Panc1 (cell line): Measurements from ENCODE around the gene DAND5. TPM values are rescaled to one million over a fixed set of nuclear protein-coding genes. Genes with fewer than 3 reads are reported as not detected.
A peak's percentile ranks its signal among the peaks of the same experiment; 100 is the strongest.

Source experiments
- ATAC-seq: fragments of 200-7000 bp; cut with Tn5 transposase; 2 replicates; pipeline ENCODE4 v1.9.1; 2020; ENCODE audit warnings: mild to moderate bottlenecking, moderate library complexity
- BruUV-seq: library from RNA; stranded (reverse); fragments of 400-500 nt; replicated peaks from 2 replicates; lab custom pipeline; 2021; lab: Mats Ljungman, UMichigan
- CTCF ChIA-PET: fragments of 300-600 bp; sonication (Branson Sonifier 250); formaldehyde crosslinking; loops from one replicate; lab custom pipeline; 2022; ENCODE audit warnings: antibody characterized with exemption; lab: Charles Lee
- POLR2A ChIA-PET: fragments of 300-600 bp; sonication (Branson Sonifier 250); formaldehyde crosslinking; loops from one replicate; lab custom pipeline; 2022; ENCODE audit warnings: antibody characterized with exemption; lab: Charles Lee
- DNase-seq: peaks from one replicate; pipeline ENCODE4 v3.0.0-alpha.2; 2010; ENCODE audit warnings: low read depth, low spot score
- H3K27ac ChIP-seq: 2 replicates; pipeline ENCODE4 v1.5.1; 2011; ENCODE audit warnings: mild to moderate bottlenecking, low read length, inconsistent platforms
- H3K27me3 ChIP-seq: fragments of 200-500 bp; sonication (Bioruptor generic); 2 replicates; pipeline ENCODE4 v1.6.0; 2014; ENCODE audit warnings: low read length, inconsistent platforms; ENCODE audit not compliant: control insufficient read depth, insufficient read depth
- H3K36me3 ChIP-seq: fragments of 200-500 bp; sonication (Bioruptor generic); 2 replicates; pipeline ENCODE4 v1.5.1; 2014; ENCODE audit warnings: inconsistent platforms, mild to moderate bottlenecking, low read length, moderate library complexity; ENCODE audit not compliant: control insufficient read depth, insufficient read depth
- H3K4me1 ChIP-seq: 2 replicates; pipeline ENCODE4 v1.5.1; 2011; ENCODE audit warnings: inconsistent platforms, mild to moderate bottlenecking, low read length, moderate library complexity; ENCODE audit not compliant: control insufficient read depth, insufficient read depth
- H3K4me3 ChIP-seq, 2 experiments: 2 replicates each; pipeline ENCODE4 v1.5.1; 2011 to 2012; ENCODE audit warnings: low read depth in 2 of 2, low read length in 2 of 2, mild to moderate bottlenecking in 2 of 2, inconsistent platforms in 1 of 2, moderate library complexity in 1 of 2
- H3K9me3 ChIP-seq: fragments of 200-500 bp; sonication (Bioruptor generic); 2 replicates; pipeline ENCODE4 v1.5.1; 2014; ENCODE audit warnings: low read depth, mild to moderate bottlenecking, inconsistent platforms, low read length, moderate library complexity; ENCODE audit not compliant: control insufficient read depth, insufficient read depth
- POLR2AphosphoS5 ChIP-seq: IDR thresholded peaks from 2 replicates; pipeline ENCODE4 v1.6.1; 2012; ENCODE audit warnings: mild to moderate bottlenecking, low read depth, low read length, moderate library complexity
- SIN3A ChIP-seq: IDR thresholded peaks from 2 replicates; pipeline ENCODE4 v1.6.1; 2012; ENCODE audit warnings: low read depth, mild to moderate bottlenecking, low read length, moderate library complexity, borderline replicate concordance; ENCODE audit not compliant: insufficient read depth
- TCF7L2 ChIP-seq: IDR thresholded peaks from 2 replicates; pipeline ENCODE4 v1.6.1; 2011; ENCODE audit warnings: mild to moderate bottlenecking, low read depth, low read length, inconsistent platforms
- in situ Hi-C: cut with HindIII; loops from 2 replicates; pipeline ENCODE4 v1.10.0; 2016; ENCODE audit warnings: low sequenced_read_pairs, low pct_unique_long_range_greater_than_20kb
- intact Hi-C: fragments of 100-400 bp; cut with micrococcal nuclease; formaldehyde crosslinking; loops from one replicate; pipeline ENCODE4 v1.10.0; 2022; ENCODE audit not compliant: unreplicated experiment
- total RNA-seq: library from RNA; stranded (reverse); gene quantifications from one replicate; pipeline ENCODE4 v1.2.1, GENCODE V29; 2021; ENCODE audit not compliant: unreplicated experiment
- TF ChIP-seq, protein P1 (sequence below): fragments of 450-650 bp; IDR thresholded peaks from 2 replicates; pipeline ENCODE4 v1.5.1; 2017; ENCODE audit warnings: mild to moderate bottlenecking
- TF ChIP-seq, protein P2 (sequence below), 2 experiments: IDR thresholded peaks; 2 replicates each; pipeline ENCODE4 v1.6.1; 2011 to 2012; ENCODE audit warnings: low read depth in 2 of 2, control low read depth in 1 of 2, low read length in 1 of 2, mild to moderate bottlenecking in 1 of 2, moderate library complexity in 1 of 2; ENCODE audit not compliant: insufficient read depth in 1 of 2

The DAND5 gene
- total RNA-seq, 1 experiment from 2014 or later, result 0.54 TPM

DNA sequence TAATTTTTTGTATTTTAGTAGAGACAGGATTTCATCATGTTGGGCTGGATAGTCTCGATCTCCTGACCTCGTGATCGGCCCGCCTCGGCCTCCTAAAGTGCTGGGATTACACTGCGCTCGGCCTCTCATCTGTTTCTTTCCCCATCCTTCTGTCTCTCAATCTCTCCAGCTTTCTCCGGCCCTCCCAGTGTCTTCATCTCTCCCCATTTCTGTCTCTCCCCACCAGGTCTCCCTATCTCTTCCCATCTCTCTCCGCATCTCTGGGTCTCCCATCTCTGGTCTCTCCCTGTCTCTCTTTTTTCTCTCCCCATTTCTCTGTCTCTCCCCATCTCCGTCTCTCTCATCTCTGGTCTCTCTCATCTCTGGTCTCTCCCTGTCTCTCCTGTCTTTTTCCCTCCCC is 13.7 kb downstream of the DAND5 start:
- POLR2A ChIA-PET, result interaction anchor here (0.7 kb wide), 1 partner anchor 9 kb away, joined by 3 read pairs; no protein-coding TSS in a partner anchor
- H3K36me3 ChIP-seq, result no peaks in the 10 kb centered on the region
- no peak for DNase-seq
- intact Hi-C loops, result loop anchor here (10.0 kb wide), 1 partner anchor 52 kb away; no protein-coding TSS in a partner anchor
- no TSS peak for BruUV-seq
- peaks cover 12% of the 10 kb centered on the region for H3K4me1 ChIP-seq
- TF ChIP-seq, protein P1, sequence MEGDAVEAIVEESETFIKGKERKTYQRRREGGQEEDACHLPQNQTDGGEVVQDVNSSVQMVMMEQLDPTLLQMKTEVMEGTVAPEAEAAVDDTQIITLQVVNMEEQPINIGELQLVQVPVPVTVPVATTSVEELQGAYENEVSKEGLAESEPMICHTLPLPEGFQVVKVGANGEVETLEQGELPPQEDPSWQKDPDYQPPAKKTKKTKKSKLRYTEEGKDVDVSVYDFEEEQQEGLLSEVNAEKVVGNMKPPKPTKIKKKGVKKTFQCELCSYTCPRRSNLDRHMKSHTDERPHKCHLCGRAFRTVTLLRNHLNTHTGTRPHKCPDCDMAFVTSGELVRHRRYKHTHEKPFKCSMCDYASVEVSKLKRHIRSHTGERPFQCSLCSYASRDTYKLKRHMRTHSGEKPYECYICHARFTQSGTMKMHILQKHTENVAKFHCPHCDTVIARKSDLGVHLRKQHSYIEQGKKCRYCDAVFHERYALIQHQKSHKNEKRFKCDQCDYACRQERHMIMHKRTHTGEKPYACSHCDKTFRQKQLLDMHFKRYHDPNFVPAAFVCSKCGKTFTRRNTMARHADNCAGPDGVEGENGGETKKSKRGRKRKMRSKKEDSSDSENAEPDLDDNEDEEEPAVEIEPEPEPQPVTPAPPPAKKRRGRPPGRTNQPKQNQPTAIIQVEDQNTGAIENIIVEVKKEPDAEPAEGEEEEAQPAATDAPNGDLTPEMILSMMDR, result no peak
- TF ChIP-seq SIN3A (no peak), POLR2AphosphoS5 (no peak), TCF7L2 (no peak)
- TF ChIP-seq, protein P2, sequence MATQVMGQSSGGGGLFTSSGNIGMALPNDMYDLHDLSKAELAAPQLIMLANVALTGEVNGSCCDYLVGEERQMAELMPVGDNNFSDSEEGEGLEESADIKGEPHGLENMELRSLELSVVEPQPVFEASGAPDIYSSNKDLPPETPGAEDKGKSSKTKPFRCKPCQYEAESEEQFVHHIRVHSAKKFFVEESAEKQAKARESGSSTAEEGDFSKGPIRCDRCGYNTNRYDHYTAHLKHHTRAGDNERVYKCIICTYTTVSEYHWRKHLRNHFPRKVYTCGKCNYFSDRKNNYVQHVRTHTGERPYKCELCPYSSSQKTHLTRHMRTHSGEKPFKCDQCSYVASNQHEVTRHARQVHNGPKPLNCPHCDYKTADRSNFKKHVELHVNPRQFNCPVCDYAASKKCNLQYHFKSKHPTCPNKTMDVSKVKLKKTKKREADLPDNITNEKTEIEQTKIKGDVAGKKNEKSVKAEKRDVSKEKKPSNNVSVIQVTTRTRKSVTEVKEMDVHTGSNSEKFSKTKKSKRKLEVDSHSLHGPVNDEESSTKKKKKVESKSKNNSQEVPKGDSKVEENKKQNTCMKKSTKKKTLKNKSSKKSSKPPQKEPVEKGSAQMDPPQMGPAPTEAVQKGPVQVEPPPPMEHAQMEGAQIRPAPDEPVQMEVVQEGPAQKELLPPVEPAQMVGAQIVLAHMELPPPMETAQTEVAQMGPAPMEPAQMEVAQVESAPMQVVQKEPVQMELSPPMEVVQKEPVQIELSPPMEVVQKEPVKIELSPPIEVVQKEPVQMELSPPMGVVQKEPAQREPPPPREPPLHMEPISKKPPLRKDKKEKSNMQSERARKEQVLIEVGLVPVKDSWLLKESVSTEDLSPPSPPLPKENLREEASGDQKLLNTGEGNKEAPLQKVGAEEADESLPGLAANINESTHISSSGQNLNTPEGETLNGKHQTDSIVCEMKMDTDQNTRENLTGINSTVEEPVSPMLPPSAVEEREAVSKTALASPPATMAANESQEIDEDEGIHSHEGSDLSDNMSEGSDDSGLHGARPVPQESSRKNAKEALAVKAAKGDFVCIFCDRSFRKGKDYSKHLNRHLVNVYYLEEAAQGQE (IDR thresholded peaks at IDR 0.05; ENCODE audit: insufficient read depth in 1 of 2, low read depth in 2 of 2, low read length in 1 of 2), result no peak
- H3K4me3 ChIP-seq, result peak overlapping the region; percentile 36 to 51
- H3K27me3 ChIP-seq, result no peaks in the 10 kb centered on the region
- CTCF ChIA-PET, result interaction anchor here (0.6 kb wide), 2 partner anchors 90 to 109 kb away, joined by 3 to 9 read pairs; no protein-coding TSS in a partner anchor
- ATAC-seq, result 0 out of 2 replicates have a peak, but pooled peaks have one; percentile 3
- peak overlapping the region; percentile 48; the same call in 1 of the 2 replicates for H3K27ac ChIP-seq
- in situ Hi-C loops, result no loop called here
- H3K9me3 ChIP-seq, result no peaks in the 10 kb centered on the region

DNA sequence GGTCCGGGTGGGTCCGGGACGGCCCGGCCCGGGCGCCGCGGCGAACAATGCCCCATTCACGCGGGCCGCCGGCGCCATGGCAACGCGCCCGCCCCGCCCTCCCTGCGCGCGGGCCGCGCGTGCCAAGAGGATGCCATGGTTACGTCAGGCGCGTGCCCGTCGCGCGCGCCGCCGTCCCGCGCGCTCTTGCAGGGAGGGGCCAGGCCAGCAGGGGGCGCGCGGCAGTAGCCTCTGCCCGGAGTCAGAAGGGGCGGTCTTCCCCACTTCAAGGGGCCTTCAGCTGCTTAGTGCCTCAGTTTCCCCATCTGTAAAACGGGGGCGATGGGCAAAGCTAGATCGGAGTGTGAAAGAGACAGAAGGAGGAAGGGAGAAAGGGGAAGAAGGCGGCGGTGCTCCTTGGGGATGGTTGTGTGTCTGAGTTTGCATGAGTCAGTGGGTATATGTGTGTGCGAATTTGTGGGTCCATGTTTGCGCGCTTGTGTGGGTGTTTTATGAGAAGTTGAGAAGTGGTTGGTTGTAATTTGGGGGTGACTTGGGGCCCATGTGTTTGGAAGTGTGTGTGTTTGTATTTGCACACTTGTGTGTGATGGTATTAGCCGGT is 14.3 kb downstream of the DAND5 start:
- H3K9me3 ChIP-seq, result no peaks in the 10 kb centered on the region
- ATAC-seq (peak; percentile 83), DNase-seq (peak; percentile 12)
- in situ Hi-C loops (no loop called here), intact Hi-C loops (loop anchor here (10.0 kb wide), 1 partner anchor 51 kb away; no protein-coding TSS in a partner anchor)
- POLR2A ChIA-PET, result no interaction called here
- H3K4me1 ChIP-seq, result peaks cover 12% of the 10 kb centered on the region
- TF ChIP-seq, protein P1, result peak; percentile 93
- no peak for TF ChIP-seq TCF7L2
- CTCF ChIA-PET, result interaction anchor here (0.7 kb wide), 1 partner anchor 78 kb away, joined by 3 read pairs; no protein-coding TSS in a partner anchor
- H3K27me3 ChIP-seq, result no peaks in the 10 kb centered on the region
- BruUV-seq, result no TSS peak
- no peaks in the 10 kb centered on the region for H3K36me3 ChIP-seq
- H3K4me3 ChIP-seq, result peak overlapping the region; percentile 36 to 51
- peak overlapping the region; percentile 69; the same call in 1 of the 2 replicates for H3K27ac ChIP-seq
